Nephron (organoid): ENCODE results near the gene TGM2.

Experiments
- H3K27ac Mint-ChIP-seq, 3 experiments: 2 replicates each; pipeline ENCODE4 v1.8.0; 2020; ENCODE audit warnings: mixed read lengths in 3 of 3, mild to moderate bottlenecking in 2 of 3, moderate library complexity in 1 of 3
- H3K27me3 Mint-ChIP-seq: 2 replicates; pipeline ENCODE4 v1.8.0; 2021; ENCODE audit warnings: low read depth, mild to moderate bottlenecking, moderate library complexity, mixed read lengths
- H3K36me3 Mint-ChIP-seq: 2 replicates; pipeline ENCODE4 v1.8.0; 2020; ENCODE audit warnings: low read depth, mixed read lengths
- H3K4me1 Mint-ChIP-seq: 2 replicates; pipeline ENCODE4 v1.8.0; 2020; ENCODE audit warnings: mixed read lengths
- H3K4me3 Mint-ChIP-seq, 3 experiments: 2 replicates each; pipeline ENCODE4 v1.8.0; 2020; ENCODE audit warnings: mild to moderate bottlenecking in 3 of 3, mixed read lengths in 3 of 3, moderate library complexity in 2 of 3
- H3K9me3 Mint-ChIP-seq: 2 replicates; pipeline ENCODE4 v1.8.0; 2020; ENCODE audit warnings: mixed read lengths
- TF ChIP-seq, protein P1 (sequence below), 3 experiments: fragments of 200-600 bp; sonication (generic); IDR thresholded peaks; one replicate each; pipeline ENCODE4 v1.5.0; 2021; ENCODE audit warnings: antibody characterized with exemption in 3 of 3; ENCODE audit not compliant: unreplicated experiment in 3 of 3

Gene TGM2

DNA sequence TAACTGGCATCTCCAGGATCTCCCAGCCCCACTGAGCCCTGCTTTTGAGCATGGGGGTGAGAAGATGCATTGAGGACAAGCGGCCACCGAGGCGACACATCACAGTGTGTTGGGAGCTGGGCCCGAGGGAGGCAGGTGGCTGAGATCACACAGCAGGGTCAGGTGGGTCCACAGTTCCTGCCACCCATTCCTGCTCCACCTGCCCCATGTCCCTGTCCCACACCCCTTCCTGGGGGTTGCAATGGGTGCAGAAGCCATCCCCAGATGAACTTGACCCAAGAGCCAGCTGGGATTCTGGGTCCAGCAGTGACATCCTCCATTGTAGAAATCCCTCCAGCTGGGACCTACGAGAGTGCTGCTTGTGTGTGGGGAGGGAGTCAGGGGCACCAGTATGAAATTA, 1.0 kb downstream of the TGM2 start:
- peak overlapping the region; percentile 53 to 73 (median 61) for H3K4me3 Mint-ChIP-seq
- peak overlapping the region in 1 of 3 experiments; percentile 12 for H3K27ac Mint-ChIP-seq
- no peaks in the 10 kb centered on the region for H3K9me3 Mint-ChIP-seq
- H3K4me1 Mint-ChIP-seq: peaks cover 33% of the 10 kb centered on the region
- TF ChIP-seq, protein P1, sequence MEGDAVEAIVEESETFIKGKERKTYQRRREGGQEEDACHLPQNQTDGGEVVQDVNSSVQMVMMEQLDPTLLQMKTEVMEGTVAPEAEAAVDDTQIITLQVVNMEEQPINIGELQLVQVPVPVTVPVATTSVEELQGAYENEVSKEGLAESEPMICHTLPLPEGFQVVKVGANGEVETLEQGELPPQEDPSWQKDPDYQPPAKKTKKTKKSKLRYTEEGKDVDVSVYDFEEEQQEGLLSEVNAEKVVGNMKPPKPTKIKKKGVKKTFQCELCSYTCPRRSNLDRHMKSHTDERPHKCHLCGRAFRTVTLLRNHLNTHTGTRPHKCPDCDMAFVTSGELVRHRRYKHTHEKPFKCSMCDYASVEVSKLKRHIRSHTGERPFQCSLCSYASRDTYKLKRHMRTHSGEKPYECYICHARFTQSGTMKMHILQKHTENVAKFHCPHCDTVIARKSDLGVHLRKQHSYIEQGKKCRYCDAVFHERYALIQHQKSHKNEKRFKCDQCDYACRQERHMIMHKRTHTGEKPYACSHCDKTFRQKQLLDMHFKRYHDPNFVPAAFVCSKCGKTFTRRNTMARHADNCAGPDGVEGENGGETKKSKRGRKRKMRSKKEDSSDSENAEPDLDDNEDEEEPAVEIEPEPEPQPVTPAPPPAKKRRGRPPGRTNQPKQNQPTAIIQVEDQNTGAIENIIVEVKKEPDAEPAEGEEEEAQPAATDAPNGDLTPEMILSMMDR (IDR thresholded peaks at IDR 0.05; ENCODE audit: unreplicated experiment in 3 of 3): no peak
- H3K27me3 Mint-ChIP-seq: peaks cover 7% of the 10 kb centered on the region
- no peaks in the 10 kb centered on the region for H3K36me3 Mint-ChIP-seq

- Mint-ChIP-seq H3K4me1 (peaks cover 32% of the 10 kb centered on the region), H3K9me3 (no peaks in the 10 kb centered on the region), H3K36me3 (no peaks in the 10 kb centered on the region), H3K27me3 (peaks cover 7% of the 10 kb centered on the region), H3K4me3 (peak overlapping the region in 2 of 3 experiments; percentile 24 to 58), H3K27ac (peak overlapping the region in 2 of 3 experiments; percentile 12 to 76)
- TF ChIP-seq, protein P1 (IDR thresholded peaks at IDR 0.05; ENCODE audit: unreplicated experiment in 3 of 3): no peak
Measured at GRCh38 chr20:38162878-38163875, 1.9 kb downstream of the TGM2 start.

- TF ChIP-seq, protein P1 (IDR thresholded peaks at IDR 0.05; ENCODE audit: unreplicated experiment in 3 of 3): no peak
- H3K4me1 Mint-ChIP-seq: peaks cover 34% of the 10 kb centered on the region
- H3K9me3 Mint-ChIP-seq: no peaks in the 10 kb centered on the region
- no peaks in the 10 kb centered on the region for H3K36me3 Mint-ChIP-seq
- peak overlapping the region in 2 of 3 experiments; percentile 8 to 12 for H3K27ac Mint-ChIP-seq
- H3K27me3 Mint-ChIP-seq: peaks cover 7% of the 10 kb centered on the region
- no peak overlapping the region for H3K4me3 Mint-ChIP-seq
Measured at GRCh38 chr20:38162149-38162548, 2.9 kb downstream of the TGM2 start.

GRCh38 chr20:38161412-38161774, 3.7 kb downstream of the TGM2 start:
- H3K27me3 Mint-ChIP-seq: peaks cover 7% of the 10 kb centered on the region
- no peak overlapping the region for H3K4me3 Mint-ChIP-seq
- H3K27ac Mint-ChIP-seq: peak overlapping the region in 1 of 3 experiments; percentile 31
- no peaks in the 10 kb centered on the region for H3K36me3 Mint-ChIP-seq
- peaks cover 30% of the 10 kb centered on the region for H3K4me1 Mint-ChIP-seq
- TF ChIP-seq, protein P1 (IDR thresholded peaks at IDR 0.05; ENCODE audit: unreplicated experiment in 3 of 3): no peak
- no peaks in the 10 kb centered on the region for H3K9me3 Mint-ChIP-seq

DNA sequence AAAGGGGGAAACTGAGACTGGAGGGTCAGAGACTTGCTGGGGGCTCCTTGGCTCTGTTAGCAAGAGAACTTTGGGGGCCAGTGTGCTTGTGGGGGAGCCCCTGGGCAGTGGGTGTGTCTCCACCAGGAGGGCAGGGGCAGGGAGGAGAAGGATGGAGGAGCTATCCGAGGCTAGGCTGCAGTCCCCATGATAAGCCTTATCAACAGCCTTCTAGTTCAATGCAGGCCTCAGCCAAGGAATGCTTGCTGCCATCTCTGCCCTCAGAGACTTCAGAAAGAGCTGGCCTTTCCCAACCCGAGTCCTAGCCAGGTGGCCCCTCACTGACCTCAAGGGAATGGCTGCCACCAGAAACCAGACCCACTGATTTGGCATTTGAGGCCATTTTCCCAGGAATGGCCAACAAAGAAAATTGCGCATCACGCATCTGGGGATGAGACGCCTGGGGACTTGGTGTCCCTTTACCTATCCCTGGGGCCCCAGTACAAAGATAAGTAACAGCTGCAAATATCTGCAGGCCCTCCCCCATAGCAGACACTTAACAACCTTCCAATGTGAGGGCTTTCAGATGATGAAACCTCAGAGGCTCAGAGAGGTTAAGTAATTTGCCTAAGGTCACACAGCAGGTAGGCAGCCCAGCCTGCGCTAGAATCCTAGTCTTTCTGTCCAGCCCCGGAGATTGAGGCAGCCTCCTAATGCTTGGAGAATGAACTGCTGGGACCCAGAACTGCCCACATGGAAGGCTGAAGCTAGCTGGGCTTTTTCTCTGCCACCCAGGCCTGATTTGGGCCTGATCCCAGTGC, 4.9 kb downstream of the TGM2 start:
- no peaks in the 10 kb centered on the region for H3K9me3 Mint-ChIP-seq

More for the DNA sequence above, 4.9 kb downstream of the TGM2 start:
- peaks cover 20% of the 10 kb centered on the region for H3K4me1 Mint-ChIP-seq
- H3K27me3 Mint-ChIP-seq: peaks cover 7% of the 10 kb centered on the region
- no peak overlapping the region for H3K27ac Mint-ChIP-seq
- no peaks in the 10 kb centered on the region for H3K36me3 Mint-ChIP-seq
- no peak overlapping the region for H3K4me3 Mint-ChIP-seq
- TF ChIP-seq, protein P1 (IDR thresholded peaks at IDR 0.05; ENCODE audit: unreplicated experiment in 3 of 3): no peak
